Activated CD8-positive, alpha-beta memory T cell treated with anti-CD3 and anti-CD28 coated beads, Interleukin-2, amount 50 U/mL, for 24 hours (primary cell): ENCODE measurements around the gene PSORS1C1.
"Not testable (repeated sequence)": the region's sequence is repeated elsewhere in the genome, so short reads cannot be mapped to it uniquely, and the experiment has no call there.

ENCODE experiments used
- DNase-seq: peaks from one replicate; pipeline ENCODE4 v3.0.0-alpha.2; 2020; ENCODE audit errors: extremely low read depth

Gene PSORS1C1

DNA sequence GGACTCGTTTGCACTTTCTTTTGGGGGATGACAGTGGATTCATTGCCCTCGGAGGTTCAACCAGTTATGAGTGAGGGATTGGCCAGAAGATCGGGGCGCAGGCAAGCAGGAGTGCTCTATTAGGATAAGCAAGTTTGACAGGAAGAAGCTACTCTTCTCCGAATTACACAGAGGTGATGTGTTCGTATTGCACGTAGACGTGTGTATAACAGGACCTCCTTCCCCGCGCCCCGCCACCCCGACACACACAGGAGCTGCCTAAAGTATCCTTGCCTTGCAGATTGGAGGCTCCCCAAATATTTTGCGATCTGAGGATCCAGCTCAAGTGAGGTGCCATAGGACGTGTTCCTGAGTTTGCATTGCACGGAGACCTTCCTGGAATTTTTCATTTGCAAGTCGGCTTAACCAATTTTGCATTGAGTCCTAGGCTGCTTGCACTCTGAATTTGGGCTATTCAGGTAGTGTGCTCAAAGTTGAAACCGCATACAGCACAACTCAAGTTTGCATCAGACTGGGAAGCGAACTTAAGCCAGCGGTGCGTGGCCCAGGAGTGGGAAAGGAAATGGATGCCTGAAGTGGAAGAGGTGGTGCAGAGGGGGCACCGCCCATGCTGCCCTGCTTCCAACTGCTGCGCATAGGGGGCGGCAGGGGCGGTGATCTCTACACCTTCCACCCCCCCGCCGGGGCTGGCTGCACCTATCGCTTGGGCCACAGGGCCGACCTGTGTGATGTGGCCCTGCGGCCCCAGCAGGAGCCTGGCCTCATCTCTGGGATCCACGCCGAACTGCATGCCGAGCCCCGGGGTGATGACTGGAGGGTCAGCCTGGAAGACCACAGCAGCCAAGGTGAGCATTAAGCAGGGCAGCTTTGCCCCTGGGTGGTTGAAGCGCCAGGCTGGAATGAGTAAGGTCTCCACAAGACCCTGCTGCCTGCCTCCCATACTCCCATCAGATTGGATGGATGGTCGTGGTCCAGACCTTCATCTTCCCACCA lies 44.6 kb downstream of the PSORS1C1 start:
- DNase-seq: no peak

DNA sequence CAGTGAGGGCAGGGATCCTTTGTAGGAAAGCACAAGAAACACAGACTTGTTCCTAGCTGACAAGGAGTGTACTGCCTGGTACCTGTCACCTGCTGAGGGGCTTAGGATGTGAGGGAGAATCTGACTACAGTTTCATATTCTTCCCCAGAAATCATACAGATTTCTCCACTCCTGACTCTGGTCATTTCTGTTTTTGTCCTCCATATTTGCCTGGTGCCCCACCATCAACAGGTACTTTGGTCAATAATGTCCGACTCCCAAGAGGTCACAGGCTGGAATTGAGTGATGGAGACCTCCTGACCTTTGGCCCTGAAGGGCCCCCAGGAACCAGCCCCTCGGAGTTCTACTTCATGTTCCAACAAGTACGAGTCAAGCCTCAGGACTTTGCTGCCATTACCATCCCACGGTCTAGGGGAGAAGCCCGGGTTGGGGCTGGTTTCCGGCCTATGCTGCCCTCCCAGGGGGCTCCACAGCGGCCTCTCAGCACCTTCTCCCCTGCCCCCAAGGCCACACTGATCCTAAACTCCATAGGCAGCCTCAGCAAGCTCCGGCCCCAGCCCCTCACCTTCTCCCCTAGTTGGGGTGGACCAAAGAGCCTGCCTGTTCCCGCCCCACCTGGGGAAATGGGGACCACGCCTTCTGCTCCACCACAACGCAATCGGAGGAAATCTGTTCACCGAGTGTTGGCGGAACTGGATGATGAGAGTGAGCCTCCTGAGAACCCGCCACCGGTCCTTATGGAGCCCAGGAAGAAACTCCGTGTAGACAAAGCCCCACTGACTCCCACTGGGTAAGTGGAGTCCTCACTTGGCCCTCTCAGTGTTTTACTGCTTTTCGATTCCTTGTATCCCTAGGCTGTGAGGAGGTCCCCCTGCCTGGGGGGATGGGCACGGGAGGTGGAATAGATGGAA lies 46.9 kb downstream of the PSORS1C1 start:
- no peak for DNase-seq

DNA sequence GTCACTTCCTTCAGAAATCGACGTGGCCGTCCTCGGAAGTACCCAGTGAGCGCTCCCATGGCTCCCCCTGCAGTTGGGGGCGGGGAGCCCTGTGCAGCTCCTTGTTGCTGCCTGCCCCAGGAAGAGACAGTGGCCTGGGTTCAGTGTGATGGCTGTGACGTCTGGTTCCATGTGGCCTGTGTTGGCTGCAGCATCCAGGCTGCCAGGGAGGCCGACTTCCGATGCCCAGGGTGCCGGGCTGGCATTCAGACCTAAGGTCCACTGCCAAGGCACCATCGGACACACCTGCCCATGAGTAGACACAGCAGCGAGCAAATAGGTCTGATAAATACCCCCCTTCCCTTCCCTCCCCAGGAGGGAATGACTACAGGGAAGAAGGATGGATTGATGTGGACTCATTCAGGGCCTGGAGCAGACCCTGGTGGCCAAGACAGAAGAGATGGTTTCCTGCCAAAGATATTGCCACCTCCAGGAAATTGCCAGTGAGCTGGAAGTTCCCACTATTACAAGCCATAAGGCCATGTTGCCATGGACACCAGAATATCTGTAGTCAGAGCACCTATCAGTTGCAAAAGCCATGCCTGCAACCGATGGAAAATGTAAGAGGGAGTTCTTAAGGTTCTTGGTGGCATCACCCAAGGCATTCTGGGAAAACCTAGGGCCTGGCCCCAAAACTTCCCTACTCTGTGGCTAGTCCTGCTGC lies 48.0 kb downstream of the PSORS1C1 start:
- no peak for DNase-seq

DNA sequence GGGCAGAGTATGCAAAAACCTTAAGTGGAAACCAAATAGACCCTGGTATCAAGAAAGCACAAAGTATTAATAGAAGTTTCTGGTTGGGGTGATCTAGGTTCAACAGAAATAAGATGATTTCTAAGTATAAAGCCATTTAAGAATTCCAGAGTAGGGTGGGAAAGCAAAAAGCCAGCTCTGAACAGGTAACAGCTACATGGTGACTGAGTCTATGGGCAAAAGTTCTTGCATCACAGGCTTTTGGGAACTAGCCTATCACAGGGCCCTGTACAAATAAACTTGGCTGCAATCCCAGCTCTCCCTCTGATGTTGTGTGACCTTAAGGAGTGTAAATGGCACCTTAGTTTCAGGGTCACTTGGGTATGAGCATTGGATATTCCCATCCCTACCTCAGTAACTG lies 49.3 kb downstream of the PSORS1C1 start:
- no peak for DNase-seq

DNA sequence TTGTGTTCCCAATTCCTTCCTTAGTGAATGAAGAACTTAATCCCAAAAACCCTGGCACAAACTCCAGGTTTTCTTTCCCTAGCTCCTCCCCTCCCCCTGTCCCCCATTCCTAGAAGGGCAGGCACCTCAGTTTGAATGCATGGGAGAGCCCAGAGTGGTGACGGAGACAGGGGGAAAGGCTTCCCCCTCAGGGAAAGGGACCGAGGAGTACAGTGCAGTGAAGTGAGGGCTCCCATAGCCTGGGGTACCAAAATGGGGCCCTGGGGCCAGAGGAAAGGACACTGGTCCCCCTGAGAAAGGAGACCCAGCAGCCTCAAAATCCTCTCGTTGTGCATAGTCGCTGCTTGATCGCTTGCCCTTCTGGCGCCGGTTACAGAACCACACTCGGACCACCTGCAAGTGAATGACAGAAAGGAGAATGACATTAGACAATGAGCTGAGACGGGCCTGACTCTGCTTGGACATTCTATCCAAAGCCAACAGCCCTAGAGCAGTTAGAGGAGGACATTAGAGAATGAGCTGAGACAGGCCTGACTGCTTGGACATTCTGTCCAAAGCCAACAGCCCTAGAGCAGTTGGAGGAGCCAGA lies 50.0 kb downstream of the PSORS1C1 start:
- not testable (repeated sequence) for DNase-seq

DNA sequence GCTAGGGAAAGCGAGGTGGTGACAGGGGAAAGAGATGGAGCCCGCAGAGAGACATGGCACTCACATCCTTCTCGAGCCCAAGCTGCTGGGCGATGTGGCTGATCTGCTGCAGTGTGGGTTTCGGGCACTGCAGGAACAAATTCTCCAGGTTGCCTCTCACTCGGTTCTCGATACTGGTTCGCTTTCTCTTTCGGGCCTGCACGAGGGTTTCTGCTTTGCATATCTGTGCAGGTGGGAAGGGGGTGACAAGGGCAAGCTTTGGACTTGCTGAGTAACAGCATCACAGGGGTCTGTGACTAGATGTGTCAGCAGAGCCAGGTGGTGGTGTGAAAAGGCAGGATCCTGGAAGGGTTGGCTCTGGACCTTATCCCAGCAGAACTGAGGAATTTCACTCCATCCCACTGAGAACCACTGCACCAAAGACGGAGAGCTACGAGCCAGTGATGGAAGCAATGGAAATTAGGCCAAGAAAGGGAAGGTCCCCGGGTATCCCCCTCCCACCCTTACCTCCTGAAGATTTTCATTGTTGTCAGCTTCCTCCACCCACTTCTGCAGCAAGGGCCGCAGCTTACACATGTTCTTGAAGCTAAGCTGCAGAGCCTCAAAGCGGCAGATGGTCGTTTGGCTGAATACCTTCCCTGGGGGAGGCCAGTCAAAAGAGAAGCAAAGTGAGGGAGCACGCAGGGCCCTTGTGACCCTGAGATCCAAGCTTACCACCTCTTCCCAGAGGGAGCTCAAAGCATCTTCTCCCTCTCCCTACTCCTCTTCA lies 50.6 kb downstream of the PSORS1C1 start:
- DNase-seq: not testable (repeated sequence)

DNA sequence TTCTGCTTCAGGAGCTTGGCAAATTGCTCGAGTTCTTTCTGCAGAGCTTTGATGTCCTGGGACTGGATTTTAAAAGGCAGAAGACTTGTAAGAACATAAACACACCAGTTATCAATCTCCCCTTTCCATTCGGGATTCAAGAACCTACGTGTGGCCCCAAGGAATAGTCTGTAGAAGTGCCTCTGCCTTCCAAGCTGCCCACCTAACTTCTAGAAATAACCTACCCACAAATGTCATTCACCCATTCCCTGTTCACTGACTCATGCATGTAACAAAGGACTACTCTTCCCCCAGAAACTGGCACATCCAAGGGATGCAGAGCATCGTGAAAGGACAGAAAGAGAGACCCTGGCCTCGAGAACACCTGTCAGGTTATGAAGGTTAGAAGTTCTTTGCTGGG lies 51.4 kb downstream of the PSORS1C1 start:
- no peak for DNase-seq

DNA sequence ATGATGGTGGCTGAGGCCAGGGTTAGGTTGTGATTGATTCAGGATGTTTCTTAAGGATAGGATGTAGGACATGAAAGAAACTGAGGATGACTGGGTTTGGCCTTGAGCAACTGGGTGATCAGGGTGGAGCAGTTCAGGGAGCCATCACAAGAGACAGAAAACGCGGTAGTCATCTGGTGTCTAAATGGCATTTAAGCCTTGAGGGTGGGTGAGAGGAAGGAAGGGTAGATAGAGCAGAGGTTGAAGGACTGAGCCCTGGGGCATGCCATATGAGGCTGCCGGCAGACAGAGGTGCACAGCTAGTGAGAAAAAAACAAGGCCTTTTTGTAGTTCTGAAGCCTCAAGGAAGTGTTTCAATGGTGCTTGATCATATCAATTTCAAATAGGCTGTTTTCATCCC lies 54.0 kb downstream of the PSORS1C1 start:
- no peak for DNase-seq

DNA sequence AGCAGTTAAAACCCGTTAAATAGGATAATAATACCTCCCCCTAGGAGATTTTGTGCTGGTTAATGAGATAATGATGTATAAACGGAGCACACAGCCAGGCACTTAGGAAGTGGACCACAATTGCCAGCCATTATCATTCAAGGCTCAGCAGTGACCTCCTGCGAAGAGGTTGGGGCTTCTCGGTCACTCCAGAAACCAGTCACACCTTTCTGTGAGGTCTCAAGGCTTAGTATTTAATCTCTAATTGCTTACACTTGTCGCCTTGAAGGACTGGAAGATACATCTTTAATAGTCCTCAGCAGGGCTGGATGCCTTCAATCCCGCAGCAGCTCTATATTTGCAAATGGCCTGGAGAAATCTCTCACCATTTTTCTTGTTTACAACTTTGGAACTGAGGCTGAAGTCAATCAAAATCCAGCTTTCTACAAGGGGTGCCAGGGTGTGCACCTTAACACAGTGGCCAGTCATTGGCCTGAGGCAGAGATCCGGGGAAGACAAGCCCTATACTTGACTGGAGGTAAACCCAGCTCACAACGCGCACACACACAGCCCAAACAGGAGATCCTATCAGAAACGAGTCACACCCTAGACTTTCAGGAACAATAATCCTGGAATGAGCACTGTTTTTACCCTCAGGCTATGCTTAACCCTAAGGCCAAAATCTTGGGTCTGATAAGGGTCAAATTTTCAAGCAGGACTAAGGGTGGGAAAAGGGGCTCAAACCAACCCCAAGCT lies 54.7 kb downstream of the PSORS1C1 start:
- no peak for DNase-seq

DNA sequence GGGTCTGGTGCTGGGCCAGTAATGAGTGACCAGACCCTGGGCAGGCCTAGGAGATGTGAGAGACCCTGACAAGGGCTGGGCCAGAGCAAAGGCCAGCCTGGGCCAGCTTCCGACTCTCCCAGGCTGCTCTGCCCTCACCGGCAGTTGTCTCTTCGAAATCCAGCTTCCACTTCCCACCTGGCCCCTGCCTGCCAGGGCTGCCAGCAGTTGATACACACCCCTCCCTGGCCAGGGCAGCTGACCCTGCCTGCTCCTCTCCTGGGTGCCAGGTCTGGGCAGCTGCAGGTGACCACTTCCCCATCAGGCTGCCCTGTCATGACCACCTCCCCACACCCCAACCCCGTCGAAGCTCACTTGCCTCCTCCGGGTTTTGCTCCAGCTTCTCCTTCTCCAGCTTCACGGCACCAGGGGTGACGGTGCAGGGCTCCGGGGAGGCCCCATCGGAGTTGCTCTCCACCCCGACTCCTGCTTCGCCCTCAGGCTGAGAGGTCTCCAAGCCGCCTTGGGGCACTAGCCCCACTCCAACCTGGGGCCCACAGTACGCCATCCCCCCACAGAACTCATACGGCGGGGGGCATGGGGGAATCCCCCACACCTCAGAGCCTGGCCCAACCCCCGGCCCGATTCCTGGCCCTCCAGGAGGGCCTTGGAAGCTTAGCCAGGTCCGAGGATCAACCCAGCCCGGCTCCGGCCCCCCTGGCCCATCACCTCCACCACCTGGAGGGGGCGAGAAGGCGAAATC lies 55.4 kb downstream of the PSORS1C1 start:
- not testable (repeated sequence) for DNase-seq

DNA sequence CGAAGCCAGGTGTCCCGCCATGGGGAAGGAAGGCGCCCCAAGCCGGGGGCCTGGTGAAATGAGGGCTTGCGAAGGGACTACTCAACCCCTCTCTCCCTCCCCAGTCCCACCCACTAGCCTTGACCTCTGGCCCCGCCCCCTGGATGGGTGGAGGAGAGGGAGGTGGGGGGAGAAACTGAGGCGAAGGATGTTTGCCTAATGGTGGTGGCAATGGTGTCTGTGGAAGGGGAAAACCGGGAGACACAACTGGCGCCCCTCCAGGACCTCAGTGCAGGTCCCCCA lies 55.9 kb downstream of the PSORS1C1 start, which contains the start of gene POU5F1:
POU5F1 (minus strand) TSS at position 83 of the 282 bp plus-strand sequence; CDS start at position 21, 62 bp downstream.
- DNase-seq: no peak

DNA sequence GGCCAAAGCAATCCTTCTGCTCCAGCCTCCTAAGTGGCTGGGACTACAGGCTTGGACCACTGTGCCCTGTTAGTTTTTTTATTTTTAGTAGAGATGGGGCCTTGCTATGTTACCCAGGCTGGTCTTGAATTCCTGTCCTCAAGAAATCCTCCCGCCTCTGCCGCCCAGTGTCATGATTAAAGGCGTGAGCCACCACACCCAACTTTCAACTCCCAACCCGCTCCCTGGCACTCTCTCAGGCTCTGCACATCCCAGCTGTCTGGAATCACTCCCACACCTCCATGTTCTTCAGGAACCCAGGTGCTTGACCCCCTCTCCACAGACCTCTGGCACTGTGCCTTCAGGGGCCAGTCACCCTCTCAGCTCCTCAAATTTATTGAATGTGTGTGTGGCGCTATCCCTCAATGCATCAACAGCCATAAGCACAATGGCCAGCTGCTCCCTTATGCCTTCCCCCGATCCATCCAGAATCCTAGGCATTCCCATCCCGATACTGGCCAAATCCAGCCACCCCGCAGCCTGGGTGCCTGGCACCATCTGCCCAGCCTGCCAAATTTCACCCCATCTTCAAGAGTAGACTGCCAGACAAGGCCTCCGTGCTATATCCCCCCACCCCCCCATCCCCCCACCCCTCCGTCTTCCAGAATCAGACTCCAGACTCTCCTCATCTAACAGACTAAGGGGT lies 56.5 kb downstream of the PSORS1C1 start:
- no peak for DNase-seq

DNA sequence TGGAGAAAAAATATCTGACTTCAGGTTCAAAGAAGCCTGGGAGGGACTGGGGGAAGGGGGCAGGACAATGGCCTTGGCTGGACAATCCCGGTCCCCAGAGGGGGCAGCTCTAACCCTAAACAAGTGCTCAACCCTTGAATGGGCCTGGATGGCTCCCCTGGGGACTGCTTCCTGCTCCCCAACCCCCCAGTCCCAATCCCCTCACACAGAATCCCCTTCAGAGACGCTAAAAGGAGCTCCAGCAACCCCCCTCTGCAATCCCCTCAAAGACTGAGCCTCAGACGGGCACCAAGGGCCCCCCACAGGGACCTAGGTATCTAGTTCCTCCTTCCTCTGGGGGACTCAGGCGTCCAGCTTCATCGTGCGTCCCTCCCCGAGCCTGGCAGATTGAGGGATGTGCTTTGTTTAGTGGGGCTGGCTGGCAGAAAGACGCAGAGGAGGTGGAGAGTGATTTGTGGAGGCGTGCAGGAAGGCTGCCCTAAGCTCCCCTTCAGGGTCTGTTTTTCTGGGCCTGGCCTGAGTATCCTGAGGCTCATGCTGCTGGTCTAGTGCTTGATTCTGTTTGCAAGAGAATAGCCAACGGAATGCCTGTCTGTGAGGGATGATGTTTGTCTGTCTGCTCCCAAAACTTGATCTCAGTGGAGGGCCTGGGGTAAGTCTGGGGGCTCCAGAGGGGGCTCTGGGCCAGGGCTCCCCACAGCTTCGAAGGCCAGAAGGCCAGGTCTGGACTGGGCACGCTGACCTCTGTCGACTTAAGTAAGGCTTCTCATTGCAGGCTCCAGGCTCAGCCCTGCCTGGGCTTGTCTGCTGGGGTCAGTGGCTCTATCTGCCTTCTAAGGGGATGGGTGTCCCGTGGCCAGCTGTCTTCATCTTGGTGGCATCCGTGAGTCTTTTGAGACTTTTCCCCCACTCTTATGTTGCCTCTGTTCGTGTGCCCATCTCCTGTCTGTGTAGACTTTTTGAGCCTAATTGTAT lies 57.6 kb downstream of the PSORS1C1 start:
- no peak for DNase-seq

DNA sequence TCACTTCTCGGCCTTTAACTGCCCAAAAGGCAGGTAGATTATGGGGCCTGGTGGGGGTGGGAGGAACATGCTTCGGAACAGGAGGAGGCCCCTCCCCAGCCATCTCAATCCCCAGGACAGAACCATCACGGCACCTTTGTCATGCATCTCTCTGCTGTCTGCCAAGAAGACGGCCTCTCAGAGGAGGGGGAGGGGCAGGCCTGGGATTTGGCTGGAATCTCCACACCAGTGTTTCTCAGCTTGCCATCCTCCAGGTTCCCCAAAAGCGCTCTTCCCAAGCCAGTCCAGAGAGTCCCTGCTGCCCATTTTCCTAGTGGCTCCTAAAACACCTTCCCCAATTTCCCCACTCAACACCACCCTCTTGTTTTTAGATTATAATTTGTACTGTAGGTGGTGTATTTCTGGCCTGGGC lies 58.4 kb downstream of the PSORS1C1 start:
- no peak for DNase-seq

DNA sequence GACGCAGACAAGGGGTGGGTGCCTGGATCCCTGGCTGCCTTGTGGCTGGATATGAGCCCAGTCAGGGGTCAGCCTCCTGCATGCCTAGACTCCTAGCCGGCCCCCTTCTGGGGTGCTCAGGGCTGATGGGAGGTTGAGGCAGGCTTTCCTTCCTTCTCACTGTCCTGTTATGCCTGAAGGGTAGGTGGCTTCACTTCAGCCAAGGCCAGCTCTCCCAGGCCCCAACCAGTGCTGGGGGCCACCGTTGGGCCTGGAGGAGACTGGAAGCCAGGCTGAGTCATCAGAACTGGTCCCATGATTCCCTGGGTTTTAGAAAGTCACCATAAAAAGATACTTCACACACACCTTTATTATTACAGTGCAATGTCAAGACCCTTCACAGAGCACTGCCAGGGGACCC lies 58.8 kb downstream of the PSORS1C1 start:
- no peak for DNase-seq

DNA sequence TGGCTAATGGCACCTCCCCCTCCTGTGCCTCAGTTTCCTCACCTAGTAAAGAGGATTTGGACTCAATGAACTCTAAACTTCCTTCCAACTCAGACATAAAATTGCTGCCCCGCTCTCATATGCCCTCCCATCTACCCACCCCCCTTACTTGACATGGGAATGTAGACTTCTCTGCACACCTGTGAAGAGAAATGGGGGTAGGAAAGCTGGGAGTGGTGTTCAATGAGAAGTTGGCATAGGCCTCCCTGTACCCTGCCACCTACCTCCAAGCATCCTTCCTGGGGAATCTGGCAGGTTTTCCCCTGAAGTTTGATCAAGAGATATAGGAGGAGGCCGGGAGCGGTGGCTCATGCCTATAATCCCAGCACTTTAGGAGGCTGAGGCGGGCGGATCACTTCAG lies 59.8 kb downstream of the PSORS1C1 start:
- DNase-seq: no peak

DNA sequence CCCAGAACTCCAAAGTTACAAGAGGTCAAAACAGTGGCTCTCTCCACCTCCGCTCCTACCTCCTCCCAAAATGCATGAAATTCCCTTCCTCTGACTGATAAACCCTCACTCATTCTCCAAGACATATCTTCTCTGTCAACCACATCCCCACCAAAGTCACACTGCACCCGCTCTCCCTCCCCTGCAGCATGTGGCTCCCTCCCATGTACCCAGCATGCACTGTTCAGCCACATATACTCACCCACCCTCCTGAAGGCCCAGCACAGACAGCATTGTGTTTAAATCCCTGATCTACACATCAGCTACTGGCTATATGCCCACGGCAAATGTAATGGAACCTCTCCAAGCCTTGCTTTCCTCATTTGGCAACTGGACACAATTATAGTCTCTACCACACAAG lies 61.4 kb downstream of the PSORS1C1 start:
- no peak for DNase-seq
